GM12891 (cell line): ENCODE results near the gene MRPS12.

ENCODE experiments used
- POLR2A ChIP-seq: IDR thresholded peaks from 2 replicates; pipeline ENCODE4 v1.6.1; 2011; ENCODE audit warnings: low read depth, low read length, control low read depth
- POLR2AphosphoS5 ChIP-seq: IDR thresholded peaks from 2 replicates; pipeline ENCODE4 v1.6.1; 2011; ENCODE audit warnings: low read depth, low read length, control low read depth

- no peak for TF ChIP-seq POLR2AphosphoS5
- no peak for TF ChIP-seq POLR2A
Observed at GRCh38 chr19:38910488-38910887, 20.3 kb upstream of the MRPS12 start.
